Prostate gland (tissue), 2 donors: Measurements from ENCODE around the gene STARD3NL. TPM values are rescaled to one million over a fixed set of nuclear protein-coding genes. Genes with fewer than 3 reads are reported as not detected.
A peak's percentile ranks its signal among the peaks of the same experiment; 100 is the strongest.

Experiments used
- DNase-seq: peaks from one replicate; pipeline ENCODE4 v3.0.0-alpha.2; 2019; ENCODE audit warnings: low spot score
- H3K27ac ChIP-seq, 2 donors: fragments of 200-600 bp; sonication (generic); 2 replicates each; pipeline ENCODE4 v1.5.1; 2017 to 2019
- H3K27me3 ChIP-seq: fragments of 200-600 bp; sonication (generic); replicated peaks from 2 replicates; pipeline ENCODE4 v1.5.1; 2019; ENCODE audit not compliant: insufficient read depth
- H3K36me3 ChIP-seq, 2 donors: fragments of 200-600 bp; sonication (generic); 1 replicate in 1 of 2; 2 replicates in 1 of 2; pipeline versions ENCODE4 v1.5.1 to v1.8.1; 2017 to 2019
- H3K4me1 ChIP-seq: fragments of 200-600 bp; sonication (generic); replicated peaks from 2 replicates; pipeline ENCODE4 v1.5.1; 2019
- H3K4me3 ChIP-seq, 2 donors: fragments of 200-600 bp; sonication (generic); 2 replicates each; pipeline ENCODE4 v1.5.1; 2017 to 2019
- H3K9me3 ChIP-seq: fragments of 200-600 bp; sonication (generic); 2 replicates; pipeline ENCODE4 v1.5.1; 2017
- CTCF ChIP-seq, 4 experiments: fragments of 200-600 bp in 2 of 4; fragments of 450-650 bp in 2 of 4; sonication (generic) in 2 of 4; IDR thresholded peaks; 1 replicate in 3 of 4; 2 replicates in 1 of 4; pipeline ENCODE4 v1.5.1; 2016 to 2019; ENCODE audit warnings: antibody characterized with exemption in 4 of 4, mild to moderate bottlenecking in 2 of 4, moderate library complexity in 2 of 4
- POLR2A ChIP-seq: fragments of 450-650 bp; IDR thresholded peaks from one replicate; pipeline ENCODE4 v1.6.1; 2016; ENCODE audit warnings: antibody characterized with exemption, mild to moderate bottlenecking
- POLR2AphosphoS5 ChIP-seq: sonication (generic); formaldehyde crosslinking; IDR thresholded peaks from one replicate; pipeline ENCODE4 v1.6.1; 2017; ENCODE audit warnings: antibody characterized with exemption
- WGBS: methylation state at CpG from one replicate; pipeline ENCODE4 v1.1.5; 2018; 5-methylcytosine and 5-hydroxymethylcytosine counted together
- intact Hi-C: fragments of 100-400 bp; cut with DNase I; formaldehyde crosslinking; loops from one replicate; pipeline ENCODE4 v1.14.2; 2022
- small RNA-seq, 2 donors: library from RNA; depleted of rRNA; stranded (forward); fragments of <200 nt; gene quantifications; one replicate each; pipeline ENCODE3, GENCODE V24; 2016
- total RNA-seq, 2 donors: library from RNA; depleted of rRNA; stranded (reverse); fragments of >200 nt; gene quantifications; one replicate each; pipeline ENCODE4 v1.1.0, GENCODE V29; 2016

STARD3NL gene
- total RNA-seq, 2 donors from 2014 or later: 49.0 to 78.3 TPM

GRCh38 chr7:38274486-38274885, 96.4 kb downstream of the STARD3NL start:
- no peaks in the 10 kb centered on the region for H3K27me3 ChIP-seq
- TF ChIP-seq POLR2AphosphoS5 (no peak), POLR2A (no peak)
- DNase-seq: no peak
- intact Hi-C loops: no loop called here
- no peaks in the 10 kb centered on the region for H3K36me3 ChIP-seq
- H3K9me3 ChIP-seq: no peaks in the 10 kb centered on the region
- H3K4me3 ChIP-seq: no peak overlapping the region
- H3K4me1 ChIP-seq: no peaks in the 10 kb centered on the region
- WGBS: 89% methylated on average over 4 of the region's 4 CpGs
- peak overlapping the region in 1 of 2 donors; percentile 16 for H3K27ac ChIP-seq

GRCh38 chr7:38274927-38275620, 97.0 kb downstream of the STARD3NL start:
- no peaks in the 10 kb centered on the region for H3K27me3 ChIP-seq
- 89% methylated on average over 3 of the region's 3 CpGs for WGBS
- no peak for DNase-seq
- intact Hi-C loops: no loop called here
- no peak overlapping the region for H3K27ac ChIP-seq
- no peak overlapping the region for H3K4me3 ChIP-seq
- H3K9me3 ChIP-seq: no peaks in the 10 kb centered on the region
- H3K36me3 ChIP-seq: no peaks in the 10 kb centered on the region
- TF ChIP-seq POLR2AphosphoS5 (no peak), CTCF (IDR thresholded peaks at IDR 0.05) (no peak), POLR2A (no peak)
- no peaks in the 10 kb centered on the region for H3K4me1 ChIP-seq

- DNase-seq: no peak
- H3K27ac ChIP-seq: no peak overlapping the region
- TF ChIP-seq CTCF (IDR thresholded peaks at IDR 0.05): no peak
- TF ChIP-seq POLR2A: no peak
- no peak for TF ChIP-seq POLR2AphosphoS5
- no peaks in the 10 kb centered on the region for H3K9me3 ChIP-seq
- intact Hi-C loops: no loop called here
- no peaks in the 10 kb centered on the region for H3K36me3 ChIP-seq
- 78% methylated on average over 6 of the region's 6 CpGs for WGBS
- no peaks in the 10 kb centered on the region for H3K27me3 ChIP-seq
- H3K4me3 ChIP-seq: no peak overlapping the region
- no peaks in the 10 kb centered on the region for H3K4me1 ChIP-seq
These were observed 98.2 kb downstream of the STARD3NL start for GRCh38 chr7:38276096-38276877.

GRCh38 chr7:38280000-38280399, 102.0 kb downstream of the STARD3NL start:
- no peak overlapping the region for H3K4me3 ChIP-seq
- no peaks in the 10 kb centered on the region for H3K36me3 ChIP-seq
- no peaks in the 10 kb centered on the region for H3K9me3 ChIP-seq
- WGBS: 26% methylated on average over 1 of the region's 1 CpG
- peak overlapping the region in 1 of 2 donors; percentile 36 for H3K27ac ChIP-seq
- TF ChIP-seq POLR2AphosphoS5: peak; percentile 24
- no peak for TF ChIP-seq CTCF (IDR thresholded peaks at IDR 0.05)
- TF ChIP-seq POLR2A: no peak
- H3K27me3 ChIP-seq: no peaks in the 10 kb centered on the region
- intact Hi-C loops: no loop called here
- no peaks in the 10 kb centered on the region for H3K4me1 ChIP-seq
- DNase-seq: no peak

Small RNAs within 50 kb of the gene (small RNA-seq; reads per million reads assigned to genes)
- gene TRGJ1 (0 reads per million in 2 donors), gene TRGJ2 (0 reads per million in 2 donors), gene TRGJP (0 reads per million in 2 donors), gene TRGJP1 (0 reads per million in 2 donors), gene TRGJP2 (0 reads per million in 2 donors)
